ENCODE data around the gene PPM1L.

PPM1L gene

GRCh38 chr3:160810362-160811236 lies 54.6 kb downstream of the PPM1L start:
- no peak for DNase-seq

GRCh38 chr3:160811237-160811548 lies 55.2 kb downstream of the PPM1L start:
- no peak for DNase-seq

GRCh38 chr3:160812304-160812703 lies 56.3 kb downstream of the PPM1L start:
- no peak for DNase-seq

- DNase-seq = no peak
Observed at GRCh38 chr3:160815280-160815679, 59.2 kb downstream of the PPM1L start.

GRCh38 chr3:160820022-160820421 lies 64.0 kb downstream of the PPM1L start:
- DNase-seq = no peak

GRCh38 chr3:160820430-160820829 lies 64.4 kb downstream of the PPM1L start:
- DNase-seq = no peak

- no peak for DNase-seq
Observed at GRCh38 chr3:160822936-160823335, 66.9 kb downstream of the PPM1L start.

- DNase-seq = no peak
Observed at GRCh38 chr3:160825311-160825800, 69.3 kb downstream of the PPM1L start.

GRCh38 chr3:160826408-160826807 lies 70.4 kb downstream of the PPM1L start:
- DNase-seq = no peak

- DNase-seq = no peak
Observed at GRCh38 chr3:160826991-160827390, 71.0 kb downstream of the PPM1L start.

- no peak for DNase-seq
Observed at GRCh38 chr3:160827516-160827915, 71.5 kb downstream of the PPM1L start.

- DNase-seq = no peak
Observed at GRCh38 chr3:160828880-160829279, 72.8 kb downstream of the PPM1L start.

- DNase-seq = no peak
Observed at GRCh38 chr3:160829486-160830009, 73.5 kb downstream of the PPM1L start.

- no peak for DNase-seq
Observed at GRCh38 chr3:160830796-160831195, 74.8 kb downstream of the PPM1L start.

GRCh38 chr3:160831401-160831800 lies 75.4 kb downstream of the PPM1L start:
- DNase-seq = no peak

GRCh38 chr3:160837394-160837980 lies 81.5 kb downstream of the PPM1L start:
- no peak for DNase-seq

GRCh38 chr3:160840590-160840989 lies 84.6 kb downstream of the PPM1L start:
- DNase-seq = no peak

GRCh38 chr3:160841455-160841854 lies 85.4 kb downstream of the PPM1L start:
- DNase-seq = no peak

- no peak for DNase-seq
Observed at GRCh38 chr3:160842021-160843005, 86.3 kb downstream of the PPM1L start.

GRCh38 chr3:160851629-160852210 lies 95.7 kb downstream of the PPM1L start:
- DNase-seq = no peak

- DNase-seq = no peak
Observed at GRCh38 chr3:160852856-160853255, 96.8 kb downstream of the PPM1L start.

GRCh38 chr3:160856450-160856849 lies 100.4 kb downstream of the PPM1L start:
- DNase-seq = peak; percentile 30

All from NCI-H774 (cell line).